ENCODE data around the gene ALG8.

The ALG8 gene

GRCh38 chr11:78158987-78159652 is 19.7 kb upstream of the ALG8 start:
- no peak for DNase-seq

- DNase-seq, result no peak
Measured at GRCh38 chr11:78156127-78156844, 16.9 kb upstream of the ALG8 start.

- DNase-seq, result no peak
Measured at GRCh38 chr11:78151804-78152203, 12.4 kb upstream of the ALG8 start.

GRCh38 chr11:78150754-78151153 is 11.3 kb upstream of the ALG8 start:
- no peak for DNase-seq

- no peak for DNase-seq
Measured at GRCh38 chr11:78150346-78150745, 10.9 kb upstream of the ALG8 start.

- no peak for DNase-seq
Measured at GRCh38 chr11:78149646-78150045, 10.2 kb upstream of the ALG8 start.

GRCh38 chr11:78147807-78148206 is 8.4 kb upstream of the ALG8 start:
- no peak for DNase-seq

- no peak for DNase-seq
Measured at GRCh38 chr11:78145511-78146025, 6.1 kb upstream of the ALG8 start.

GRCh38 chr11:78140392-78141077 is 1.1 kb upstream of the ALG8 start:
- peak; percentile 15 for DNase-seq

GRCh38 chr11:78138694-78139421 is 568 bp downstream of the ALG8 start:
- DNase-seq, result peak; percentile 64

- no peak for DNase-seq
Measured at GRCh38 chr11:78138291-78138690, 1.1 kb downstream of the ALG8 start.

- DNase-seq, result no peak
Measured at GRCh38 chr11:78132475-78132874, 7.0 kb downstream of the ALG8 start.

GRCh38 chr11:78131956-78132355 is 7.5 kb downstream of the ALG8 start:
- DNase-seq, result no peak

- no peak for DNase-seq
Measured at GRCh38 chr11:78127403-78127802, 12.0 kb downstream of the ALG8 start.

- DNase-seq, result no peak
Measured at GRCh38 chr11:78112582-78113275, 26.7 kb downstream of the ALG8 start.

GRCh38 chr11:78111298-78111697 is 28.1 kb downstream of the ALG8 start:
- no peak for DNase-seq

- DNase-seq, result no peak
Measured at GRCh38 chr11:78110830-78111229, 28.6 kb downstream of the ALG8 start.

GRCh38 chr11:78110351-78110750 is 29.1 kb downstream of the ALG8 start:
- DNase-seq, result no peak

- no peak for DNase-seq
Measured at GRCh38 chr11:78109081-78110015, 30.1 kb downstream of the ALG8 start.

GRCh38 chr11:78100676-78101472 is 38.6 kb downstream of the ALG8 start:
- DNase-seq, result no peak
